Measurements from ENCODE around the gene COQ5. TPM values are rescaled to one million over a fixed set of nuclear protein-coding genes. Genes with fewer than 3 reads are reported as not detected.
"Not testable (repeated sequence)": the region's sequence is repeated elsewhere in the genome, so short reads cannot be mapped to it uniquely, and the experiment has no call there.

COQ5 gene, protein sequence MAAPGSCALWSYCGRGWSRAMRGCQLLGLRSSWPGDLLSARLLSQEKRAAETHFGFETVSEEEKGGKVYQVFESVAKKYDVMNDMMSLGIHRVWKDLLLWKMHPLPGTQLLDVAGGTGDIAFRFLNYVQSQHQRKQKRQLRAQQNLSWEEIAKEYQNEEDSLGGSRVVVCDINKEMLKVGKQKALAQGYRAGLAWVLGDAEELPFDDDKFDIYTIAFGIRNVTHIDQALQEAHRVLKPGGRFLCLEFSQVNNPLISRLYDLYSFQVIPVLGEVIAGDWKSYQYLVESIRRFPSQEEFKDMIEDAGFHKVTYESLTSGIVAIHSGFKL
- total RNA-seq, result 30.3 and 34.9 TPM in 2 replicates

GRCh38 chr12:120528861-120529525 is at the start of gene COQ5:
Gene COQ5 (minus strand): TSS chr12:120529158. CDS start chr12:120529141, 17 bp downstream.
- peak; percentile 91 for DNase-seq

DNA sequence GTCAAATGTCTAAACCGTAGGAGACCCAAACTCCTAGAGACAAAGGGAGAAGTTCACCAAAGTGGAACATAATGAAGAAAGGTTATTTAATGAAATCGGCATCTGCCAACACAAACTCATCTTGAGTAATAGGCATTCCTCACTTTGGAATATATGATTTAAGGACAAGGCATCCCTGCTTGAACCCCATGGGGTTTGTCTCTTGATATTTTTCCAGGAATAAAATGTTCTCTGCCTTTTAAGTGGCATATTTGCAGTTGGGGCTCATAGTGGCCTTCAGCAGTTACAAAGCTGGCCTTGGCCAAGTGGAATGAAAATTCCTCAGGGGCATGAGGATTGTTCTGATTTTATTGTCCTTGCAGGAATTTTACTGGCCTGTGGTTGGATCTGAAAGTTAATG is 45.1 kb upstream of the COQ5 start:
- DNase-seq, result no peak

DNA sequence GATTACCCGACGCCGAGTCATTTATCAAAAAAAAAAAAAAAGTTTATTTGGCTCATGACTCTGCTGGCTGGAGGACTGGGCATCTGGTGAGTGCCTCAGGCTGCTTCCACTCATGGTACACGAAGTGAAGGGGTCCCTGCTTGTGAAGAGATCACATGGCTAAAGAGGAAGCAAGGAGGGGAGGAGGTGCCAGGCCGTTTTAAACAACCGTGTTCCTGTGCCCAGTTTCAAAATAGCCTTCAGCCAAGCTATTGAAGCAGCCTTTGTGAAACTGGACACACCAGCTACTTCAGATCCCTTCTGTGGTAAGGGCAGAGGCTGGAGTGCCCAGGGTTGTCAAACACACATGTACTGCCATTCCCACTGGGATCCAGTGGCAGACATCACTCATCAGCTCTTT is 44.6 kb upstream of the COQ5 start:
- no peak for DNase-seq

GRCh38 chr12:120571299-120571698 is 42.3 kb upstream of the COQ5 start:
- DNase-seq, result no peak

DNA sequence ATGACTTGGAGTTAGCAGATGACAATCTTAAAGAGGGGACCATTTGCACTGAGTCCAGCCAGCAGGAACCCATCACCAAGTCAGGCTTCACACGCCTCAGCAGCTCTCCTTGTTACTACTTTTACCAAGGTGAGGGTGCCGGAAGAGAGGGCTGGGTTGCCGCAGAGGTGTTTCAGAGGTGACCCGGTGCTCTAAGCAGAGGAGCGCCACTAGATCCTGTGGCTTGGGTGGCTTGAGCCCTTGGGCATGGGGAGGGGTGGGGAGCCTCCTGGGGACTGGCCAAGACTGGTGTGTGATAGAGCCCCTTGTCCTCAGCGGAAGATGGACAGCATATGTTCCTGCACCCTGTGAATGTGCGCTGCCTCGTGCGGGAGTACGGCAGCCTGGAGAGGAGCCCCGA is 34.5 kb upstream of the COQ5 start:
- no peak for DNase-seq

DNA sequence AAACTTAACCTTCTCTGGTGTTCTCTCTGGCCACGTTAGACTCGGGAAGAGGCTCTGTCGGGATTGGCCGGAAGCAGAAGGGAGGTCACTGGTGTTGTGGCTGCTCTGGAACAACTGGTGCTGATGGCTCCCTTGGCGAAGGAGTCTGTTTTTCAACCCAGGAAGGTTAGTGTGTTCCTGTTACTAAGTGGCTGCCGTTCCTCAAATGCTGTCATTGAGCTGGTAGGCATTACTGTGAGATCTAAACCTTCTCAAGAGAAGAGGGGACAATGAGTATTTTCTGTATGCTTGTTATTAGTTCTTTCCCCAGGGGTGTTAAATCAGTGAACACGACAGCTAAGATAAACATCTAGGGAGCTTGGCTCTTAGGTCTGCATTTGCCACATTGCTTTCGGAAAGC is 33.9 kb upstream of the COQ5 start:
- DNase-seq, result no peak

DNA sequence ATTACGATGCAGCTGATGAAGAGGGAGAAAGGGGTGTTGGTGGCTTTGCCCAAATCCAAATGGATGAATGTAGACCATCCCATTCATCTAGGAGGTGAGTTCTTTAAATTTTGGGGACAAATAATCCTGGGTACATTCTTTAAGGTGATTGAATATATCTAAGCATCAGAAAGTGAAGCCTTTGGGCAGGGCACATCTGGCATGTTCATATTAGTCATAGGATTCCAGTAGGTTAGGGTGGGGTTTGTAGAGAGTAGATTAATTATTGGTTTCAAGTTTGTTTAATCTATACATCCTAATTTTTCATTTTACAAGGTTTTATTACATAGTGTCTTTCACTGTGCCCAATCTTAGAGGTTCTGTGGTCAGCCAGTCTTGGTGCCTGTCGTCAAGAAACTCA is 28.6 kb upstream of the COQ5 start:
- DNase-seq, result no peak

DNA sequence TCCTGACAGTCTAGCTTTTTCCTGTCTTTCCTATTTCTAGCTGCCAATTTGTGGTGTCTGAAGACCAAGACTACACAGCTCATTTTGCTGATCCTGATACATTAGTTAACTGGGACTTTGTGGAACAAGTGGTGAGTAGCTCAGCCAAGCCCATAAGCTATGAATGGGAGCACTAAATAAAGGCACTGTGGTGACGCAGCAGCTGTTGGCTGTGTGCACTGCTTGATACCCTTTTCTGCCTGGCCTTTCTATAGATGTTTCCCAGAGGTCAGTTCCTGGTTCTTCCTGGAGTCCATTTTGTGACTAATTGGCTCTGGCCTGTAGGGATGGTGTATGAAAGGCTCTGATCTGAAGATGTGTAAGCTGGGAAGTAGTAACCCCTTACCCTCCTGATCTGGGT is 25.7 kb upstream of the COQ5 start:
- DNase-seq, result no peak

GRCh38 chr12:120546050-120546386 is 17.1 kb upstream of the COQ5 start:
- DNase-seq, result no peak

GRCh38 chr12:120544691-120545090 is 15.7 kb upstream of the COQ5 start:
- DNase-seq, result no peak

GRCh38 chr12:120542166-120542565 is 13.2 kb upstream of the COQ5 start:
- DNase-seq, result no peak

- no peak for DNase-seq
These were observed 11.5 kb upstream of the COQ5 start for GRCh38 chr12:120540445-120540844.

DNA sequence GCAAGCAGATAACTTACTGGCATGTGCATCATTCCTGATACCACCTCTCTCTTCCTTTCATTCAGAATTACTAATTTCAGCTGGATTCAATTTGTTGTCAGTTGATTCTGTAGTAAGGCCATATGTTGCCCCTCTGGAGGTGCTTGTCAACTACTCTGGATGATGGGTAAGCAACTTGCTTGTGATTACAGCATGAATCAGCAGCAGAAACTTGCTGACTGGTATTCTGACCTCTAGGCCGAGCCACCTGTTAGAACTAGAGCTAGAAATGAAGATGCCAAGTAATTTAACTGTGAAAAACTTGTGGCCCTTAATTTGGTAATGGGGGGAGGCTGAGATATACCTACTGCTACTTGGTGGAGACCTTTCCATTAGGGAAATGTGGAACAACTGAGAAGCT is 10.3 kb upstream of the COQ5 start:
- peak; percentile 32 for DNase-seq

DNA sequence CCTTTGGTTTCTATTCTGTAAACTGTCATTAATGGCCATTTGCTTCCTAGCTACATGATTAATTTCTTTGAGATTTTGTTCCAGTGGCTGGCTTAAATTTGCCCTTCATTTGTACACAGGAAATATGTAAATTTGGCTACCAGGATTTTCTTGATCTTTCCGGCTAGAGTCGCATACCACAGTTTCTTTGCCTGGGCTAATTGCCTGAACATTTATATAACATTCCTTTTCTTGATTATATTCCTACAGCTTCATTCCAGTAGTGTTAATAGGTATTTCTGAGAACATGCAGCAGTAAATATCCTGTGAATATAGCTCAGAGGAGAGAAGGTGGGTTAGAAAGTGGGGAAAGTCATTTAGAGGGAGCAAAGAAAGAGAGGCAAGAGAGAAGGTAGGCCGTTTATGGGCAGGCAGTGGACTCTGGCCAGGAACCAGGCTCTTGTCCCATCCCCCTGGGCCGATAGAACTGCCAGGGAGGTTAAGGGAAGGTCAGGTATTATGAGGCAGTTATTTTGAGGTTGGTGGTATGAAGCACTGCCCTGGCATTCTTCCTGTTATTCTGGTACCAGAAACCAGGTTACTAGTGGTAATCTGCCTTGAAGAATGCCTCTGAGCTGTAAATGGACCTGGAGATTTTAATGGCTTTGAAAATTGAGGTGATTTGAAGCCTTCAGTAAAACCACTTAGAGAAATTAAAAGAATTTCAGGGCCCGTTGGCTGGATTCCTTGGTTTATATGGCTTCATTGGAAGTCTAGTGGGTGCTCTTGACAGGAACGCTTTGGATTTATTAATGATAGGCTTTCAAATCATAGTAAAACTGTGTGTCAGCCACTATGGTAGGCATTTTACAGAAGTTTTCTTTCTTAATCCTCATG is 9.6 kb upstream of the COQ5 start:
- DNase-seq, result peak; percentile 80

DNA sequence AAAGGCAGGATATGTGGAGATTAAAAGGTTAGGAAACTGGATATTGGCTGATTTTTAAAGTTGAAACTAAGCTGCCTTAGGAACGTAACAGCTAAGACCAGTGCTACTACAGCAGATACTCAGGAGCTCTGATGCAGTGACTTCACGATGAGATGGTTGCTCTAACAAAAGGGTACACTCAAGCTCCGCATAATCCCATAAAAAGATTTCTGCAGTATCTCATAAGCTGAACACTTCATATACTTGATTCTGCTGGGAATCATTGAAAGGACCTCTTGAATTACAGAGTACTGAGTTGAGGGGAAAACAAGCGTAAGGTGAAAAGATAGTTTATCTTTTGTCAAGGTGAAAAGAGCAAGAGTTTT is 8.9 kb upstream of the COQ5 start:
- DNase-seq, result no peak

DNA sequence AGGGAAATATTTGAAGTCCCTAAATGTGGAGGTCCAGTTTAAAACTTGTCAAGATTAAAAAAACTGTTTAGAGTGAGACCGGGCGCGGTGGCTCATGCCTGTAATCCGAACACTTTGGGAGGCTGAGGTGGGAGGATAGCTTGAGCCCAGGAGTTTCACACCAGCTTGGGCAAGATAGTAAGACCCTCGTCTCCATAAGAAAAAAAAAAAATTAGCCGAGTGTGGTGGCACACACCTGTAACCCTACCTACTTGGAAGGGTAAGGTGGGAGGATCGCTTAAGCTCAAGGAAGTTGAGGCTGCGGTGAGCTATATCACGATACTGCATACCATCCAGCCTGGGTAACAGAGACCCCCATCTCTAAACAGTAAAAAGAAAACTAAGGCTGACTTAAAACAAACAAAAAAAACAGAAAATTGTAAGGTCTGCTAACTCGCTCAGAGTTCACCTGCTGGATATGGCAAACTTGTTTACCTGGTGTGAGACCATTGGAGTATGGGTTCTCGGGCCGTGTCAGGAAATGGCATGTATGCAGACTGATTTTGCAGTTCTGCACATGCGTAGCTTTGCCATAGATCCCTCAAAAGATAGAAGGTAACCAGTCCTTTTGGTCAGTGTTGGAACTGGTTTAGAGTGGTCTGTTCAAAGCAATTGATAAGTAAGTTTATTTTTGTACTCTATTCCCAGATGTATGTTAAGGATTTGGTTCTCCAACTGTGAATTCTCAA is 7.3 kb upstream of the COQ5 start:
- DNase-seq, result peak; percentile 36

DNA sequence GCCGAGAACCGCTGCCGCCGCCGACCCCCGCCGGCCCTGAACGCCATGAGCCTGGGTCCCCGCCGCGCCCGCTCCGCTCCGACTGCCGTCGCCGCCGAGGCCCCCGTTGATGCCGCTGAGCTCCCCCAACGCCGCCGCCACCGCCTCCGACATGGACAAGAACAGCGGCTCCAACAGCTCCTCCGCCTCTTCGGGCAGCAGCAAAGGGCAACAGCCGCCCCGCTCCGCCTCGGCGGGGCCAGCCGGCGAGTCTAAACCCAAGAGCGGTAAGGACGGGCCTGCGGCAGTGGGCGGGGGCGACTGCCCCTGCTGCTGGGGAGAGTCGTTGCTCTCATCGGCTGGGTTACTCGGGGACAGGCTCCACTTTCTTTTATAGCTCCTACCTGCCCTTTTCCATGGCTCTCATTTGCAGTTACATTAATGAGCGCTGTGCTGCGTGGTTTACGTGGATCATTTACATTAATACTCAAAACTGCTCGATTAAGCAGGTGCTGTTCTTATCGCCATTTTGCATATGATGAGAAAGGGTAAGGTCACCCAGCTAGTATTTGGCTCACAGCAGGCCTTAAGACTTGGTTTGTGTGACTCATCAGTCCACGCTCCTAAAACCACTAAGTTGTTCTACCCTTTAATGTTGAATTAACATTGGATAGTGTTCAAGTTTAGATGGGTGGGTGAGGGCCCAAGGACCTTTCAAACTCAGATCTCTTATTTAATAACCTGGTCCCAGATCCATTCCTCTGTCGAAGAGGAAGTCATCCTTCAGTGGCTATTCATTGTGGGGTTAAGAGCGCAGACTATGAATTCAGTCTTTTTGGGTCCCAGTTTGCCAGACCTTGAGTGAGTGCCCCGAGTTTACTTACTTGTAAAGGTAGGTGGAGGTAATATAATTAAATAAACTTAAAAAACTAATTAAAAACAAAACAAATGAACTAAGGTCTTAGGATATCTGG is 6.0 kb upstream of the COQ5 start:
- peak; percentile 73 for DNase-seq

GRCh38 chr12:120534203-120534702 is 5.3 kb upstream of the COQ5 start, which contains the start of gene RNF10:
Gene RNF10 (plus strand): TSS chr12:120534356. CDS start chr12:120534812, 456 bp downstream.
- DNase-seq, result peak; percentile 92

DNA sequence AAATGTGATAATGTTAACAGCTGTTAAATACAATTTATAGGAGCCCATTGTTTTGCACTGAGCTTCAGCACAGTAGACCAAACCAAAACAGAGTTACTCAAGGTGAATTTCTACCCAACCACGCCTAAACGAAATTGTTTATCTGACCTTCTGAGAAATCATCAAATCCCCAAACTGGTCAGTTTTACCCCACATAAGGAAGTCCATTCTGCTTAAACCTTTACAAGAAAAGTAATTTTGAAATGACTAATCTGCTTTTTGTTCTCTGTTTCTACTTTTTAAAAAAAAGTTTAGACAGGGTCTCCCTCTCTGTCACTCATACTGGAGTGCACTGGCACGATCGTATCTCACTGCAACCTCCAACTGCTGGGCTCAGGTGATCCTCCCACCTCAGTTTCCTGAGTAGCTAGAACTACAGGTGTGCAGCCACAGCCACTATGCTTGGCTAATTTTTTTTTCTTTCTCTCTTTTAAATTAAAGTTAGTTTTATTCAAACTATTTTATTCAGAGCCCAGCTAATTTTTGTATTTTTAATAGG is 3.8 kb upstream of the COQ5 start:
- DNase-seq, result no peak

DNA sequence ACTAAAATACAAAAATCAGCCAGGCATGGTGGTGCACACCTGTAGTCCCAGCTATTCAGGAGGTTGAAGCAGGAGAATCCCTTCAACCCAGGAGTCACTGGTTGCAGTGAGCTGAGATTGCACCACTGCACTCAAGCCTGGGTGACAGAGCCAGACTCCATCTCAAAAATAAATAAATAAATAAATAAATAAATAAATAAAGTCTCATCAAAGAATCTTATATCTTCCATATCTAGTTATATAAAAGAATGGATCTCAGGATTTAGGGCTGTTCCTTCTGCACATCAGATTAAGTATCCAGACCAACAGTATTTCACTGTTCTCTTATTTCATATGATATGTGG is 1.4 kb upstream of the COQ5 start:
- not testable (repeated sequence) for DNase-seq
